ENCODE results near the gene PROM1. TPM values are rescaled to one million over a fixed set of nuclear protein-coding genes. Genes with fewer than 3 reads are reported as not detected.

Gene PROM1
- total and polyA plus RNA-seq, 2 of the 13 experiments (the other 11 are each of a cell fraction or from before 2014, with no cell fraction given) = 3.9 to 16.4 TPM

- TF ChIP-seq SOX6 (IDR thresholded peaks at IDR 0.05) (no peak), SOX6 (CRISPR knock-in tag; IDR thresholded peaks at IDR 0.05) (peak; percentile 83), ELF1 (CRISPR knock-in tag; IDR thresholded peaks at IDR 0.05) (no peak), SOX13 (IDR thresholded peaks at IDR 0.05) (0 out of 2 replicates have a peak, but pooled peaks have one; percentile 41), SOX13 (CRISPR knock-in tag; conservative IDR thresholded peaks at IDR 0.05 in 1 of 2, IDR thresholded peaks at IDR 0.05 in 1 of 2) (peak in 1 of 2 experiments; percentile 86; a peak in 2 of 4 replicates), RORA (CRISPR knock-in tag; IDR thresholded peaks at IDR 0.05) (no peak), RERE (CRISPR knock-in tag; IDR thresholded peaks at IDR 0.05; ENCODE audit: low read depth) (peak; percentile 79; the same call in 1 of the 2 replicates), HMG20A (CRISPR knock-in tag; IDR thresholded peaks at IDR 0.05; ENCODE audit: borderline replicate concordance) (peak; percentile 79; the same call in 1 of the 2 replicates), PHB2 (IDR thresholded peaks at IDR 0.05; ENCODE audit: partially characterized antibody) (no peak), ZNF451 (CRISPR knock-in tag; IDR thresholded peaks at IDR 0.05) (no peak), ZNF30 (CRISPR knock-in tag; IDR thresholded peaks at IDR 0.05) (no peak), KAT7 (CRISPR knock-in tag; IDR thresholded peaks at IDR 0.05; ENCODE audit: borderline replicate concordance) (no peak), TCF12 (IDR thresholded peaks at IDR 0.05) (no peak), TCF12 (CRISPR knock-in tag; IDR thresholded peaks at IDR 0.05) (0 out of 2 replicates have a peak, but pooled peaks have one; percentile 50), ZNF260 (CRISPR knock-in tag; IDR thresholded peaks at IDR 0.05; ENCODE audit: borderline replicate concordance, low read depth) (no peak), HDAC2 (CRISPR knock-in tag; IDR thresholded peaks at IDR 0.05) (peak; percentile 81; the same call in 1 of the 2 replicates), BRCA1 (CRISPR knock-in tag; IDR thresholded peaks at IDR 0.05) (no peak), NCOA2 (CRISPR knock-in tag; IDR thresholded peaks at IDR 0.05) (peak; percentile 85), NCOA5 (CRISPR knock-in tag; IDR thresholded peaks at IDR 0.05) (no peak), ZMYM4 (CRISPR knock-in tag; IDR thresholded peaks at IDR 0.05) (peak; percentile 45; the same call in 1 of the 2 replicates), TBP (CRISPR knock-in tag; IDR thresholded peaks at IDR 0.05) (no peak), ZNF660 (CRISPR knock-in tag; IDR thresholded peaks at IDR 0.05; ENCODE audit: borderline replicate concordance, low read depth) (no peak), WIZ (CRISPR knock-in tag; IDR thresholded peaks at IDR 0.05) (no peak), ZNF230 (CRISPR knock-in tag; IDR thresholded peaks at IDR 0.05) (no peak)
- TF ChIP-seq, protein P1, sequence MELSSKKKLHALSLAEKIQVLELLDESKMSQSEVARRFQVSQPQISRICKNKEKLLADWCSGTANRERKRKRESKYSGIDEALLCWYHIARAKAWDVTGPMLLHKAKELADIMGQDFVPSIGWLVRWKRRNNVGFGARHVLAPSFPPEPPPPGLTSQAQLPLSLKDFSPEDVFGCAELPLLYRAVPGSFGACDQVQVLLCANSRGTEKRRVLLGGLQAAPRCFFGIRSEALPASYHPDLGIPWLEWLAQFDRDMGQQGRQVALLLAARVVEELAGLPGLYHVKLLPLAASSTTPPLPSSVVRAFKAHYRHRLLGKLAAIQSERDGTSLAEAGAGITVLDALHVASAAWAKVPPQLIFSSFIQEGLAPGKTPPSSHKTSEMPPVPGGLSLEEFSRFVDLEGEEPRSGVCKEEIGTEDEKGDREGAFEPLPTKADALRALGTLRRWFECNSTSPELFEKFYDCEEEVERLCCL (CRISPR knock-in tag; IDR thresholded peaks at IDR 0.05; ENCODE audit: borderline replicate concordance) = no peak
- TF ChIP-seq, protein P2, sequence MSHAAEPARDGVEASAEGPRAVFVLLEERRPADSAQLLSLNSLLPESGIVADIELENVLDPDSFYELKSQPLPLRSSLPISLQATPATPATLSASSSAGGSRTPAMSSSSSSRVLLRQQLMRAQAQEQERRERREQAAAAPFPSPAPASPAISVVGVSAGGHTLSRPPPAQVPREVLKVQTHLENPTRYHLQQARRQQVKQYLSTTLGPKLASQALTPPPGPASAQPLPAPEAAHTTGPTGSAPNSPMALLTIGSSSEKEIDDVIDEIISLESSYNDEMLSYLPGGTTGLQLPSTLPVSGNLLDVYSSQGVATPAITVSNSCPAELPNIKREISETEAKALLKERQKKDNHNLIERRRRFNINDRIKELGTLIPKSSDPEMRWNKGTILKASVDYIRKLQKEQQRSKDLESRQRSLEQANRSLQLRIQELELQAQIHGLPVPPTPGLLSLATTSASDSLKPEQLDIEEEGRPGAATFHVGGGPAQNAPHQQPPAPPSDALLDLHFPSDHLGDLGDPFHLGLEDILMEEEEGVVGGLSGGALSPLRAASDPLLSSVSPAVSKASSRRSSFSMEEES (CRISPR knock-in tag; IDR thresholded peaks at IDR 0.05) = 0 out of 2 replicates have a peak, but pooled peaks have one; percentile 36
These were observed 45.5 kb upstream of the PROM1 start (continued) for GRCh38 chr4:16129336-16129735.

All from HepG2 (cell line).